Activated naive CD8-positive, alpha-beta T cell treated with anti-CD3 and anti-CD28 coated beads, Interleukin-2, amount 50 U/mL, for 16 hours (primary cell): ENCODE measurements around the gene DTNA.

ENCODE experiments used
- DNase-seq: peaks from one replicate; pipeline ENCODE4 v3.0.0-alpha.2; 2020; ENCODE audit warnings: low read depth, low spot score

Gene DTNA

DNA sequence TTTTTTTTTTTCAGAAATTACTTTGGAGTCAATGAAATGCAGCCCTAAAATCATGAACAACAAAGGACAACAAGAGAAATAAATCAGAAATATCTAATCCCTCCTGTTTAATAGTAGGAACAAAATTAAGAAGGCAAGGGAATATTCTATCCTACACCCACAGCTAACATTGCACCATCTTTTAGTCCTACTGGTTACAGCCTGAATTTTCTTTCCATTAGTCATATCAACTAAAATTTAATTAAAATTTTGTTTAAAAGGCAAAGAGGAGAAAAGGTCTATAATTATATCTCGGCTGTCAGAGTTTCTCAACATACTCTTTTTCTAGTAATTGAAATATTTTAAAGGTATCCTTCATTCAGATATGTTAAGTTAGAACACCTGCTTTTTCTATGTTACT is 61.9 kb downstream of the DTNA start:
- DNase-seq: no peak

DNA sequence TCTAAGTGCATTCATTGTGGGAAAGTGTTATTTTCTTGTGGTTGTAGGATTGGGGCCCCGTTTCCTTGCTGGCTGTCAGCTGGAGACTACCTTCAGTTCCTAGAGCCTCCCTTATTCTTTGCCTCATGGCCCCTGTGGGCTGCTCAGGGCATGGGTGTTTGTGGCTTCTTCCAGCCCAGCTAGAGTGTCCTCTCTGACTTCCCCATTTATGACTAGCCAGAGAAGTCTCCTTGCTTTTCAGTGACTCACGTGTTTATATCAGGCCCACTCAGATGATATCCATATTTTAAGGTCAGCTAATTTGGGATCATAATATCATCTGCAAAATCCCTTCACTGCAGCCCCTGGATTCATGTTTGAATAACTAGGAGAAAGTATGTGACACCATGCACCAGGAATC is 62.8 kb downstream of the DTNA start:
- no peak for DNase-seq

DNA sequence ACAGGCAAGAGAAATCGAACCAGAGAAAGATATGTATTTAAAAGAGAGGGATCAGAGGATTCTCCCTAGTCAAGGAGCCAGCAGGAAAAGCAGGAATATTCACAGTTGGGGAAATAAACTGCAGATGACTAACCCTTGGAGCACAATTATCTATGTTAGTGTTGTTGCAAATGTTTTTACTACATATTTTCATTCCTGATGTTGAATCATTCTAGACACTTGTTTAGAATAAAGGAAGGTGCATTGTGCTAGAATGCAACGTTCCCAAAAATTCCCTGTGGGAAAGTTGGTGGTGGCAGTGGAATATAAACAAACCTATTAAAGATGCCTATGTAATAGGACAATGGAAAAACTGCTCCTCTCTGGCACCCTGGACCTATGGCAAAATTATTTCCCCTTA is 63.3 kb downstream of the DTNA start:
- no peak for DNase-seq

DNA sequence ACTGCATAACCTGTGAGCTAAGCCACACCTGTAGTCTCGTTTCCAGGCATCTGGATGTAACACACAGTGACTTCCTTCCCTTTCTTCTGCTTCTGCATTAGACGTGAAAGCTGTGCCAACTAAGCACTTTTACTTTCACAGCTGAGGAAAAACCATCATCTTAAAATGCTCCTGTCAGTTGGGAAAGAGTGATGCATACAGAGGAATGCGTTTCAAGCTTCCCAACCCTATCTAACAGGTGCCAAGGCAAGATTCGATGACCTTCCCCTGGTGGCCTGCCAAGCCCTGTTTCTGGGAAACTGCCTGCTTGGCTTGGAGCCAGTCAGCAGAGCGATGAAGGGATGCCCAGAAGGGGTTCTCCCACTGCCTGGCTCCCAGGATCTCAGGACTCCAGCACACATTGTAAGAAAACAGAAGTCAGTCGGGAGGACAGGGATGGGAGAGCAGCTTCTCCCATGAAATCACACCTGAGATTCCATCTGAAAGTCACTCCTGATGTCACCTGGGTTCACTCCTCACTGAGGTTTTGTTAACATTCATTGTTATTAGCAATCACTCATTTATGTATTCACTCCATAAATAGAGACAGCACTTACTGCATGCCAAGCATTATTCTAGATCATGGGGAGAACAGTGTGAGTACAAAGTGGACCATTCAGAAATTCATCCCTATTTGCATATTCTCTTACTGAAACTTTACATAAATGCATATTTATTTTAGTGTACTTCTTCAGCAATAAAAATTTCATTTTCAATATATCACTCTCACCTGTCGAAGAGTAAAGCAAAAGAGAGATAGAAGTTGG is 64.1 kb downstream of the DTNA start:
- DNase-seq: no peak

DNA sequence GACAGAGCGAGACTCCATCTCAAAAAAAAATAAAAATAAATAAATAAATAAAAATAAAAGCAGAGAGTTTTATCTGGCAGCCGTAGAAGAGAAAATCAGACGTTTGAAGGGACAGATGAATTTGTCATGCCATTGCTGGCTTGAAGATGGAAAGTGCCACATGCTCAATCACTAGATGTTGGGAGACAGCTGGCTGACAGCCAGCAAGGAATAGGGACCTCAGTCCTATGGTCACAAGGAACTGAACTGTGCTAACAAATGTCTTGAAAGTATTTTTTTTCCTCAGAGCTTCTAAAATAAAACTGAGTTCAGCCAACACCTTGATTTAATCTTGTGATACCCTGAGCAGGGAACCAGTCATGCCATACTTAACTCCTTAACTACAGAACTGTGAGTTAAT is 65.4 kb downstream of the DTNA start:
- no peak for DNase-seq

DNA sequence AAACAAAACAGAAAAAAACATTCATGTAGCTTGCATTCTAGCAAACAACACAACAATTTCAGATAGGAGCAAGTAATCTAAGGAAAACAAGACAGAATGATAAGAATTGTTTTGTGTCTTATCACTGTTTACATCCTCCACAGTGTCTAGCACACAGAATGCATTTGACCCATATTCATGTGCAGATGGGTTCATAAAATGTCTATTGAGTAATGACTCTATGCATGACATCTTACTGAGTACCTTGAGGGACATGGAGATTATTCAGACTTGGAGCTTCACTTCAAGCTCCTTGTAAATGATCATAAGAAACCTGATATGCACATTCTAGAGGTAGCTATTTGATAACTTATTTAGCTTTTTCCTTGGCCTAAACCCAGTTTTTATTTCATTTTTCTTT is 69.0 kb downstream of the DTNA start:
- DNase-seq: no peak

DNA sequence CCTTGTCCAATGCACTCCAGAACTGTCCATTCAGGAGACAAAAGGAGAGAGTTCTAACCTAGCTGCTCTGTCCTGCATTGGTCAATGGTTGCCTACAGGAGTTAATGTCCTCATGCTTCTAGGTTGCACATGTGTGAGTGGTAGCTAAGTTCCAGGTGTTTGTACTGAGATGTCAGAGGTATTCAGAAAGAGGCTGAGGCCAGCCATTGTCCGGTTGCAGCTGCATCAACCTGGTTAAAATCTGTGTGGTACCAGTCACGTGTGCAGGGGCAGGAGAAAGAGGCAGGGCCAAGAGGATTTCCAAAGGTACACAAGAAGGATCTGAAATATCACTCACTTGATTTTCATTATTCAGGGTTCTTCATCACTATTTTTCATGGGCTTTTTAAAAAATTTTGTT is 70.8 kb downstream of the DTNA start:
- no peak for DNase-seq

DNA sequence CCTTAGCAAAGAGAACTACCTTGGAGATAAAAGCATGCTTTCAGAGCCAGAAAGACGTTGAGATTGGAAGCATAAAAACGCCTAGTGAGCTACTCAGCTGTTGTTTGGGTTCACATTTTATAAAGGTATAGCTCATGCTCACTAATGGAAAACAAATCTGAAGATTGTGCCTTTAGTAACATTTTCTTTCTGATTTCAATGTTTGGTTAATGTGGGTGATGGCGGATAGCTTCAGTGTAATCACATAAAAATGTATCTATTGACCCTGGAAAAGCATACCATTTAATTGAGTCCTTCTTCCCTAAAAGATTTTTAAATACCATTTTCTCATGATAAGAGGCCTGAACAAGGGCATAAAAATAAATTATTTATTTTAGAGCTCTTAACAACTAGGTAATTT is 73.4 kb downstream of the DTNA start:
- DNase-seq: no peak

DNA sequence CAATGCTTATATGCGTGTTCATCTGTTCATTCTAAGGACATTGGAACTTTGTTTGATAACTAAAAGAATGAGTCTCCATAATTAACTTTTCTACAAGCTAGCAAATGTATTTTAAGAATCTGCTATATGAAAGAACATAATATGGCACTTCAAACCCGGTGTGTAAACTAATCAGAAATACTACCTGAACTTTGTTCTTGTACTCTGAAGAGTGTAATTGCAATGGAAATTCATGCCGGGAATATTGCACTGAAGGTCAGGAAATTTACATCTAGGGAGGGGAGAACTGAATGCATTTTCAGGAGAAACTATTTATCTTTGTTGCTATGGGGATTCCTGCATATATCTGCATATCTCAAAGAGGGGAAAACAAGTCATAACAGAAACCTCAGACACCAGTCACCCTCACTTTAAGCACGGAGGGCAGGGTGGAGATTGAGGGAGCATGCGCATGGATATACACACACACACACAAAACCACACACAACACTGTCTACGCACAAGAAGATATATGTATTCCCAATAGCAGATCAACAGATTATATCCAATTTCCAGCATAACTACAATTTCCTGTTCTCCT is 76.2 kb downstream of the DTNA start:
- DNase-seq: no peak

DNA sequence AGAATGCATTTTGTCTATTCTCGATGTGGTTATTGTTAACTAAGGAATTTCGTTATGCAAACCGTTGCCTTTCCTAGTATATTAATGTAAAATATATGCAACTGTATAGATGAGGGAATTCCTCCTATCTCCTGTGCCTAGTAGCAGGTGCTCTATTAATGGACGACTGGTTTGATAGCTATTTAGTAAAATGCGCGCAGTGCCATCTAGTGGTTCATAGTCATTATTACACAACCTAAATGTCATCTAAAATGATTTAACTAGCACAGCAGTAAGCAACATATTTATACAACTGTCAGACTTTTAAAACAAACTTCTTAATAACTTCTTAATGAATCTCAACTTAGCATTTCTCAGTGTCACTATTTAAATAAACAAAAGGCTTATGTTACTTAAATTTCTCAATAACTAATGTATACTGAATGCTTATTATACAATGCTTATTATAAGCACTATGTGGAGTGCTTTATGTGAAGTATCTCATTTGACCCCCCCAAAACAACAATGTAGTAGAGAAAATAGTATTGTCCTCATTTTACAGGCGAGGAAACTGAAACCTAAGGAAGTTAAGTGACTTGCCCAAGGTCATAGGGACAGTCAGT is 77.9 kb downstream of the DTNA start:
- DNase-seq: no peak

DNA sequence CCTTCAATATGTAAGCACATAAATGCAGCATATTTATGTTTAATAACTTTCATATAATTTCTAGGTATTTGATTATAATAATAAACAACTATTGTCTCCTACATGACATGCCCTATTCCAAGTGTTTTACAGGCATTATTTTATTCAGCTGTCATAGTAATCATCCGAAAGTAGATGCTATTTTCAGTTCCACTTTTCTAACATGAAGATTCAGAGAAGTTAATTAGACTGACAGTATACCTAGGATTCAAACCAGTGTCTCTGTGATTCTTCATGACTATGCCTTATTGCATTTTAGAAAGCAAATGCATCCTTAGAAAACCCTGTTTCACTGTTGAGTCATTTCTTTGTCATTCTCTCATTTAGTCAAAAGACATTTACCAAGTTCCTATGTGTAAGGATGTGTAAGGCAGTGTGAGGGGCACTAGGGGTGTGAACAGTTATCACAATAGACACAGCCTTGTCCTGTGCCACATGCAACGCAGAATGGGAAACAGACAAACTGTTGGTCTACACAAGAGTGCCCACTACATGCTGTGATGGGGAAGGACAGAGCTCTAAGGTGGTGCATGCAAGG is 79.8 kb downstream of the DTNA start:
- no peak for DNase-seq

DNA sequence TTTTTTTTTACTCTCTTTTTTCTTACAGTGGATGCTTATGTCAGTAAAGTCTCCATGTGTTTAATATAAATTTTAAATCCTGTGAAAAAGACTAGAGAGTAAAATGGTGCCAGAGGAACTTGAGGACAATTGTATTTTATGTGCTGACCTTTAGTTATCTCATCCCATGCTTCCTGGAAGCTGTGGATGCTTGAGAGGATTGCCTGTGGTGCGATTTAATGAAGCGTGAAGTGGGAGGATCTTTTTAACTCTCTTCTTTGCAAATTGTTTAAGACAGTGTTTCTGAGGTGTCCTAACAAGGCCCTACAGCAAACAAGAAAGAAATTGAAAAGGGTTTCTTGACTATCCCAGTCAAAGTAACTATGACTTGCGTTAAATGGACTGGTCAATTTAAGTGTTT is 84.2 kb downstream of the DTNA start:
- no peak for DNase-seq

DNA sequence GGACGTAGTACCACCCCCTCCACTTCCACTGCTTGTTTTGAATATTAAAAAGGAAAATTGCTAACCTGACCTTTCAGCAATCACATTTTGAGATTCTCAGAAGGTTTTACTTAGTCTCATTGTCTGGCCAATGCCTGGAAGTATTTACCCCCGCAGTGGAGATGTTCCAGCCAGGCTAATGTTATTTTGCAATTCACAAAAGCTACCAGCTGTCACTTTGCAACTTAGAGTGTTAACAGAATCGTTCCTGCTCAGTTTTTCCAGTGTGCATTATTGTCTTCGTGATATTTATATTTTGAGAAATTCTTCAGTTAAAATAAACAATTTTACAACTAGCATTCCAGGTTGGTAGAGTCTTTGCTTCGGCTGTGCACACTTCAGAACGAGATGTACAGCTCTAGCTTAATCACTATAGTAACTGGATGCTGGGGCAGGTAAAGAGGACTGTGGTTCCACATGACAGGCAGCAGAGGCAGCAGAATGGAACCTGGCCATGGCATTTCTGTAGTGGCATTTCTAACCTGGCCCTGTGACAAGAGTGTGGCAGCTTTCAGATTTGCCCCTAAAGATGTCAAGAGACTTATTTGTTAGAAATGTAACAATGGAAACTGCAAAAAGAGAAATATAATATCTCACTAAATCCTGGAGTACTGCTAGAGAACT is 85.1 kb downstream of the DTNA start:
- no peak for DNase-seq

DNA sequence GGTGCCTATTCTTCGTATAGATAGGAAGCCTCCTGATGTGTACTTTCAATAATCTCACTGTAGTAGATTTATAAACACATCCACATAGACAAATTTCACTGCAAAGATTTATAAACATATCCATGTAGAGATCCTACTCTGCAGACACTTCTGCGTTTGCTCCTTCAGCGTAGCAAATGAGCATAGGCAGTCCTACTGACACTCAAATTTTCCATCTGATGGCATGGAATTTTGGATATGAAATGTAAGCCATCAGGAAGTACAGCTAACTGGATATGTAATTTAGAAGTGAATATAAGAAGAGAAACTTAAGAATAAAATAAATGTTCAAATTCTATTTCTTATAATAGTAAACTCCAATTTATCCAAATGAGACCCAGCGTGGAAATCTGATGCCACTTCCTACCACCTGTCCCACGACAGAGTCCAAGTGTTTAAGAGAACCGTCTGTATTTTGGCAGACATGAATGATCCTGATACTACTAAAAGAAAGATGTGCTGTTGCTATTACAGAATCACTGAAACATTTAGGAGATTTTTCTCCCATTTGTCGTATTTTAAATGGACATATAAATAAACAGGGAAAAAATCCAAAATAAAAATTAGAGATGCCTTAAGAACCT is 86.0 kb downstream of the DTNA start:
- DNase-seq: no peak

DNA sequence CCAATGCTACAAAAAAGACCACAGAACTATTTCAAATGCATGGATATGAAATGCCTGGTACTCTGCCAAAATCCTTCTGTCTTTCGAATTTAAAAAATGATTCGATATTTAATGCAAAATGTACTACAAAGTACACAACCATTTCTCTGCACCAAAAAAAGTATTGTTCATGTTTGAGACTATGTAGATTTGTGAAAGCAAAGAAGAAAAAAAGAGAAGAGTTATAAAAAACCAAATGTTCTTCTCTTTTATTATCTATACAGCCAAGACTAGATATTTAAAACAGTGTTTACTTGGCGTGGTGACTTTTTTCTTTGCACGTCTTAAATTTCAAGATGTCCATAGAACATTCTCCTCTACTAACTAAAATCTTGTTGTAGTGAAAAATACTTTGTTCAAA is 89.2 kb downstream of the DTNA start:
- DNase-seq: no peak

DNA sequence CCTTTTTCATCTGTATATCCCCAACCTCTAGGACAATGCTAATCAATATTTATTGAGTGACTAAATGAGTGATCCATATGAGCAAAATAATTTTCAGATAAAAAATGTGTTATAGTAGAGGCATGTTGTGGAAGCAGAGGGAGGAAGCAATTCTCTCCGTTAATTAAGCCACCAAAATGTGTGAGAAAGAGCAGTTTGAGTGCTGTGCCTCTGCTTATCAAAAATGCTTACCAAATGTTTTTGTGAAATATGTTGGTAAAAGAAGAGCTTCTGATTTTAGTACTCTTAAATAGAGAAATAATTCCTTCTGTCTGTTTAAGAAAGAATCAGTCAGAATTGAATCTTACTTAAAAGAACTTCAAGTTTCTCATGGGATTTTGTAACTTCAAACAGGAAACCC is 90.3 kb downstream of the DTNA start:
- DNase-seq: no peak

DNA sequence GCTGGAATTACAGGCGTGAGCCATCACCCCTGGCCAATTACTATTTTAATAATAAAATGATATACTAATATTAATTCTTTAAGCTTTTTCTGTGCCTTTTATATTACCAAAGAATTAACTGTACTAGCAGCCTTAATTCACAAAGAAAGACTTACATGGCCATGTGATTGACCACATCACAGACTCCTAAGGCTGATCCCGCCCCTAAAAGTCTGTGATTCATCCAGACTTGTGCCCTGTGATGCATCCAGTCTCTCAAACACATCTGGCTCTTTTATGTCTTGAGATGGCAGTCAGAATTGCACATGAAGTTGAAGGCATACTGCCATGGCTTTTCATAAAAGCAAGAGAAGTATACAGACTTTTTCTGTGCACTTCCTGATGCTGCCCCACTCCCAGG is 91.7 kb downstream of the DTNA start:
- DNase-seq: no peak

DNA sequence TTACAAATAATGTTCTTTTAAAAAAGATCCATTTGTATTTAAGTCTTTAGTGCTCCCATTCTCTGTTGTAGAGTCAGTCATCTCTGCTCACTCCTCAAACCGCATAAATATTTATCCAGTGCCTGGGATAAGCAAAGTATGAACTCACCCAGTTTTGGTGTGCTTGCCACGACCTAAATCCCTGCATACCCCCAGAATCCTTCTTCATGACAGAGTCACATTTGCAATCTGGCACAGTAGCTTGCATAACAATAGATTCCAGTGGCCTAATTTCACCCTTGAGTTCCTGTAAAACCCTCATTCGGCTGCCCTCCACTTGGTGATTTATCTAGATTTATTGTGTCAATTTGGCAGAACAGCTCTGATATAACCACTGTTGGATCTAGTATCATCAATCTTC is 92.9 kb downstream of the DTNA start:
- no peak for DNase-seq

DNA sequence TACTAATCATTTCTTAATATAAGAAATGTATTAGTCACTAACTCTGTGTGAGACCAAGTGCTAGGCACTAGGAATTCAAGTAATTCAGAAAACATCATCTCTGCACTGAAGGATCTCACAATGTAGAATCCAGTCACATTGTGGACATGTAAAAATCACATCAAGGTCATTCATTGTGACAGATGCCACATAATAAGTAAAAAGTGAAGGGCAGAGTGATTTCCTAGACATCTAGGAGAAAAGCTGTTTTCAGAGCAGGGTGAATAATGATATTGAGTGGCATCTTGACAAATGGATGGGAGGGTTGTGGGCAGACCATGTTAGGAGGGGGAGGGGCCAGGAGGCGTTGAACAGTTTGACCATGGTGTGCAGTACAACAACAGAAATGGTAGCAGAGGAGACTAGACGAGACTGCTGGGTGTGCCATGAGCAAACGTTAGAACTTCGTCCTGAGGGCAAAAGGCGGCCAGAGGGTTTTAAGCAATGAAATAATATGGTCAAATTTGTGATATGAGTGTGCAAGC is 93.8 kb downstream of the DTNA start:
- no peak for DNase-seq

DNA sequence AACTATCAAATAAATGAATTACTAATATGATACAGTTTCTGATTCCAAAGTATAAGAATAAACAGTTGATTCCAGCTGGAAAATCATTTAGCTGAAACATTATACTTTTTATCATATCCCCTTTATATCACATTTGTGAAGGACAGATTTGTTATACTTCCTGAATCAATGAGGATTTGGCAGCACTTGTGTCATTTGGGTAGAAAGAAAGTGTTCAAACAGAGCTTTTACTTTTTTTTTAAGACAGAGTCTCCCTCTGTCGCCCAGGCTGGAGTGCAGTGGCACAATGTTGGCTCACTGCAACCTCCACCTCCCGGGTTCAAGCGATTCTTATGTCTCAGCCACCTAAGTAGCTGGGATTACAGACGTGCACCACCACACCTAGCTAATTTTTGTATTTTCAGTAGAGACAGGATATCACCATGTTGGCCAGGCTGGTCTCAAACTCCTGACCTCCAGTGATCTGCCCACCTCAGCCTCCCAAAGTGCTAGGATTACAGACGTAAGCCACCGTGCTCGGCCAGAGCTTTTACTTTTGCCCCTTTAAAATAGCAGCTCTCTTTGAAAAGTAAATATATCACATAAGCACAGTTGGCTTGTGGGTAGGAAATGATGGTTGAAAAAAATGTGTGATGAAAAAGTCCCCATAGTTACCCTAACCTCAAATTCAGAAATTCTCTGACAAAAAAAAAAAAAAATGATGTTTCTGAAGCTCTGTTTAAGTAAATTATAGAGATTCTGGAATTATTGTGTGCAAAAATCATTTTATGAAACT is 95.2 kb downstream of the DTNA start:
- no peak for DNase-seq

DNA sequence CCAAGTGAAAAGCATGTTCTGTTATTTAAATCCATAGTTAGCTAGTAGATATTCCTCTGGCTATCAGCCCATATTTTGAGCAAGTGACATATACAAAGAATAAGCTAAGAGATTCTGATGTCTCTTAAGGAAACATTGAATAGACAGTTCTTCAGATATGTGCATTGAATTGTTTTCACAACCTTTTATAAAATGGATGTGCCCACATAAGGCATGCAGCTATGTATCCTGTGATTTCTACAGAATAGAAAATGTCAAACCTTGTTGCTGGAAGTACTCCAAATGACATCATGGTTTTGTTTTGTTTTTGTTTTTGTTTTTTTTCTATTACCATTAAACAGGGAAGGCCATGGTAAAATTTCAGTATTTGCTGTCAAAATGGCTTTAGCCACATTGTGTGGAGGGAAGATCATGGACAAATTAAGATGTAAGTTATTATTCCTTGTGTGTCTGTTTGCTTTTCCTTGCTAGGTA is 95.8 kb downstream of the DTNA start:
- no peak for DNase-seq
